OCI-M2 (cell line): ENCODE data around the gene COLEC11.

Experiments used
- DNase-seq: peaks from one replicate; lab custom pipeline; 2025; ENCODE audit not compliant: unreplicated experiment; lab: John Stamatoyannopoulos, UW

COLEC11 gene

GRCh38 chr2:3584608-3585260 is 10.2 kb upstream of the COLEC11 start:
- no peak for DNase-seq

DNA sequence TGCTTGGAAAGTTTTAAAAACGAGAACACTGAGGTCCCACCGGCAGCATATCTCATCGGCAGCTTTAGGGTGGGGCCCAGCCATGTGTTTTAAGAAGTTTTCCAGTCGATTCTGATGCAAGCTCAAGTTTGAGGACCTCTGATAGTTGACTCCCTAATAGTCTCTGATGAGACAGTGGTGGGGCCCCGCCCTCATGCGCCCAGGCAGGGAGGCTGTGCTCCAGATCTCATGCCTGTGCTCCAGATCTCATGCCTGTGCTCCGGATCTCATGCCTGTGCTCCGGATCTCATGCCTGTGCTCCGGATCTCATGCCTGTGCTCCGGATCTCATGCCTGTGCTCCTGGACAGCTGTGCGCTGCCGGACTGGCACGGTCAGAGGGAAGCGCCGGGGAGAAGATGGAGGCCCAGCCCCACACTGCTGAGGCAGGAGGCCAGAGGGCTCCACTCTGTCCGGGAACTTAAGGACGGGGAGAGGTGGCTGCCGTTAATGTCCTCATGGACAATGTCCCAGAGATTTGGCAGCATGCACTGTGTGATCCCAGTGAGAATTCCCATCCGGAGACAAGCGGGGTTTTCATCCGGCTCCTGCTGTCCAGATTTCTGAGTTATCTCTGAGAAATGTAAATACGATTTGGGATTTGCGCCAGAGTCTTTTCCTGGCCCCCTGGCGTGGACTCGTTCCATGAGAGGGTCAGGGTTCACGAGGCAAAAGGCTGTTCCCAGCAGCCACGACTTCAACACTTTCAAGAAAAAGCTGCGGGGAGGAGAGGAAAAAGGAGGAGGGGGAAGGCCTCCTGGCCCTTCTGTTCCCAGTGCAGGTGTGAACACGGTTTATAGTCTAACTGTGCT is 9.4 kb upstream of the COLEC11 start:
- no peak for DNase-seq

GRCh38 chr2:3586220-3586619 is 8.7 kb upstream of the COLEC11 start:
- no peak for DNase-seq

GRCh38 chr2:3587021-3587420 is 7.9 kb upstream of the COLEC11 start:
- DNase-seq = no peak

DNA sequence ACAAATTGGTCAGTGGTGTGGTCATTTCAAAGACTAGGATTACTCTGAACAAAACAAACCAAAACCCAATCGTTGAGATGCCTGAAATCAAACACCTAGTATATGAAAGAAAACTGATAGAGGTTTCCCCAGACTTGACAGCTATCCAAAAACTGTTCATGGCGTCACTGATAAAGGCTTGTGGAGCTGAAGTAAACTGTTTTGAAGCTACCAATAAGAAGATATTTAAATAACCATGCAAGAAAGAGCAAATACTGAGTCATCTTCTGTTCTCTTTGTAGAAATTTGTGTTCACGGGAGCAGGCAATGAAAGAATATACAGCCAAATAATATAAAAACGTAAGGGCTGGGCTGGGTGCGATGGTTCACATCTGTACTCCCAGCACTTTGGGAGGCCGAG is 7.5 kb upstream of the COLEC11 start:
- no peak for DNase-seq

DNA sequence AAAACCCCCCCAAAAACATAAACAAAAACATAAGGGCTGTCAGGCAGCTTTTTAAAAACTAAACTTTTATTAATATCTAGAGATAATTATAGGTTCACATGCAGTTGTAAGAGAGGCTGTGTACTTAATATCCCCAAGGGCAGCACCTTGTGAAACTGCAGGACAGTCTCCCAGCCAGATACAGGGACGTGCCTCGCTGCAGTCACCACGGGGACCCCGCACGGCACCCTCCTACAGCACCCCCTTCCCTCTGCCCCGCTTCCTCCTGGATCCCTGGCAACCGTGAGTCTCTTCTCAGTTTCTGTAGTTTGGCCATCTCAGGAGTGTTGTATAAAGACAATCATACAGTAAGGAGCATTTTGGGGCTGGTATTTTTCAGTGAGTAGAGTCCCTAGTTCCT is 6.8 kb upstream of the COLEC11 start:
- no peak for DNase-seq

GRCh38 chr2:3589086-3589485 is 5.8 kb upstream of the COLEC11 start:
- no peak for DNase-seq

DNA sequence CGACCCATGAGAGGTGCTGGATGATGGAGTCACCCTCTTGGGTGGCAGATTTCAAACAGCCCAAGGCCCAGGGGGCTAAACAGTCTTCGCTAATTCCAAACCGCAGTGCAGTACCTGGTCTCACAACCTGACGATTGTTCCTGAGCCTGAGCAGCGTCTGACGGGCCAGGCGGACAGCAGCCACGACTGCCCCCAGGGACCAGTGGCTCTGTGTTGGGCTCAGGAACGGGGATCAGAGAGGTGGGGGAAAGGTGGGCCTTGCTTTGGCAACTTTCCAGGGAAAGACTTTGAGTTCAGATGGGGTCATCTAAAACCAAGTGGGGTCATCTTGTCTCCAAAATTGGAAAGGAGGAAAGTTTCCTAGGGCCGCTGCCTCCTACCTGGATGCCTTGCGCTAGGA is 492 bp downstream of the COLEC11 start:
- no peak for DNase-seq

GRCh38 chr2:3595985-3596384 is 1.1 kb downstream of the COLEC11 start:
- no peak for DNase-seq

GRCh38 chr2:3596901-3597417 is 2.0 kb downstream of the COLEC11 start:
- DNase-seq = no peak

- DNase-seq = no peak
These were observed 2.7 kb downstream of the COLEC11 start for GRCh38 chr2:3597567-3597966.

DNA sequence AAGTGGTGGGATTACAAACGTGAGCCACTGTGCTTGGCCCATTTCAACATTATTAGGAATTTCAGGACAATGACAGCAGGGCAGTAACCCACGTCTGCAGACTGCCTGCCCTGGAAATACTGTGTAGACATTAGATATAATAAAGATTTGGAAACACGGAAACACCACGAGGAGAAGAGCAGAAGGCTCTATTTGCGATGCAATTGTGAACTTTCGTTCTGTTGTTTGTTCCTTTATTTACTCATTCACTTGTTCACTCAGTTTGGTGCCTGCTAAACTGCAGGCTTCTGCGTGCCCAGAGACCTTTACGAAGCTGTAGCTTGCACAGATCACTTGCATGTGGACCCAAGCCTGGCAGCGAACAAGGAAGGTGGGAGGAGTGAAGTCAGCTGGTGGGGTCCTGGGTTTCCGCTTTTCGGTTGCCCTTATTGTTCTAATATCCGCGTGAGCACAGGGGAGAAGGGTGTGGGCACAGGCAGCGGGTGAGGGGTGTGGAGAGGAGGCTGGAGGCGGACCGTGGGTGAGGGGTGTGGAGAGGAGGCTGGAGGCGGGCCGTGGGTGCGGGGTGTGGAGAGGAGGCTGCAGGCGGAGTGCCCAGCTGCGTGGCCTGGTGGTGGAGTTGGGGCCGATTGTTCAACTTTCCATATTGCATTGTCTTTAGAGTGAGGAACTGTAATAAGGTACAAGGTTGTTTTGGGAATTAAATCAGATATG is 3.4 kb downstream of the COLEC11 start:
- no peak for DNase-seq

DNA sequence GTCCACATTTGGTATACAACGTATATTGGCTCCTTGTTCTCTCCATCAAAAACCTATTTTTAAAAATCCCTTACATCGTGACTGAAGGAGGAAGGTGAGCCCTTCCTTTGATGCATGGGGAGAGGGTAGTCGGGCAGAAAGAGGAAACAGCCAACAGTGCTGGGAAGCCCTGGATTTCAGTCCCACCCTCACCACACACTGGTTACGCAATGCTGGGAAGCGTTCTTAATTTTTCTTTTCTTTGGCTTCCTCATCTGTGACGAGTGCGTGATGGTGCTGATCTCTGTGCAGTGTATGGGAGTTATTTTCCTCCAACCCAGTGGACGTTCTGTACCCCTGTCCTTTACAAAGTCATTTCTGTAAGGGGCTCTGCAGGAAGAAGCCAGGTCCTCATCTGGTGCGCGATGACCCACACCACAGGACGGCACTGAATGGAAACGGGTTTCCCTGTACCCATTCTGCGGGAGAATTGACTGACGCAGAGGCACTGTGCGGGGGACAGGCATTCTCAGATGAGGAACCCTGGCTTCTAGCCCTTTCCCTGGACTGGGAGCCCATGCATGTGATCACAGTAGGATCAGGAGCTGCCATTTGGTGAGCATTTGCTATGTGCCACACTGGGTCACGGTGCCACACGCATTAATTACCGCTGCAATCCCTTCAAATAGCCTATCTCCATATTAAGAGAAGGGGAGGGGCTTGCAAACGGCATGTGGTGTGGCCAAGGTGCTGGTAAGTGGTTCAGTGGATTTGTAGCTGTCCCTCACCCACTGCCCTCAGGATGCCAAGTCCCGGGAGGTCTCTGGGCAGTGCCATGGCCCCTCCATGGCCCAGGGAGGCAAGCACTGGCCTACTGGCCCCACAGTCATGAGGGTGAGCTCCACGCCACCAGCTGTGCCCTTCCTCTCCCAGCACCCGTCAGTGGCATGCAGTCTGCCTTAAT is 4.3 kb downstream of the COLEC11 start:
- no peak for DNase-seq

DNA sequence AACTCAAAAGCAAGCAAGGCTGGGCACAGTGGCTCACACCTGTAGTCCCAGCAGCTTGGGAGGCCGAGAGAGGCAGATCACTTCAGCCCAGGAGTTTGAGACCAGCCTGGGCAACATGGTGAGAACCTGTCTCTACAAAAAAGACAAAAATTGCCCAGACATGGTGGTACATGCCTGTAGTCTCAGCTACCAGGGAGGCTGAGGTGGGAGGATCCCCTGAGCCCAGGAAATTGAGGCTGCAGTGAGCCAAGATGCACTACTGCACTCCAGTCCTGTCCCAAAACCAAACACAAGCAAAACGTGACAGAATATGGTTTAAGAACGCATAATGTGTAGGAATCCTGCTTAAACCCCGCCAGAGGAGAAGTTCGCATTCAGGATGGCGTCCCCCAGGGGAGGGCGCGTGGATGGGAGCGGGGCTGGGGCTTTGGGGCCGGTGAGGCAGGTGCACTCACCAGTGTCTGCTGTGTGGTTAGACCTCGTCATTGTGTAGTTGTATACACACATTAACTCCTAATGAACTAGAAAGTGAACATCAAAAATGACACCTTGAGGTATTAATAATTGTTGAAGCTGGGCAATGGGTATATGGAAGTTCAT is 5.4 kb downstream of the COLEC11 start:
- DNase-seq = no peak

DNA sequence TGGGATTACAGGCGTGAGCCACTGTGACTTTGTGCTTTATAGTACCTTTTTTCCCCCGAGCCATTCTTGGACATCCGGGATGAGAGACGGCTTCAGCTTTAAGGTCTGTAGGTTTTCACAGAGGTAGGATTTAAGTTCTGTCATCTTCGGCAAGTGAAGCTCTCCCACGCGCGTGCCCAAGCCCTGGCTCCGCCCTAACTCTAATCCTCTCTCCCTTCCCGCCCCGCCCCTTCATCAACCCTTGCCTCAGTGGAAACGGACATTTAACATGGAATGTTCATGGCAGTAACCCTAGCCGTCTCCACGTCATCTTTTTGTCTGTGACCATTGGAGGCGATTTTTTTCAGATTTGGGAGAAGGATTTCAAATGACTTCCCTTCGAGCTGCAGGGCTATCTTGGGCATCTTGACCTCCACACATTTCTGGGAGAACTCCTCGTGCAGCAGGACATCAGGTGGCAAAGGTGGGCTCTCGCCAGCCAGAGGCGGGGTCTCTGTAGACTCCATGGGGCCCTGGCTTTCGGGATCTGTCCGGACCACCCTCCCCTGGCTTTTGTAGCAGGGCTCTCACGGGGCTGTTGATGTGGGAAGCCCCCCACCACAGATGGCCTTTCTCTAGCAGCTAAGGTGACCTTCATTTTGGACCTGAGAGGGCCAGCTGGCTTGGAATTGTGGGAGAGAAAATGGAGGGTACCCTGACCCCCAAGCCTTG is 6.8 kb downstream of the COLEC11 start:
- no peak for DNase-seq

GRCh38 chr2:3602553-3603339 is 7.8 kb downstream of the COLEC11 start:
- DNase-seq = no peak

GRCh38 chr2:3603536-3604206 is 8.8 kb downstream of the COLEC11 start:
- no peak for DNase-seq

DNA sequence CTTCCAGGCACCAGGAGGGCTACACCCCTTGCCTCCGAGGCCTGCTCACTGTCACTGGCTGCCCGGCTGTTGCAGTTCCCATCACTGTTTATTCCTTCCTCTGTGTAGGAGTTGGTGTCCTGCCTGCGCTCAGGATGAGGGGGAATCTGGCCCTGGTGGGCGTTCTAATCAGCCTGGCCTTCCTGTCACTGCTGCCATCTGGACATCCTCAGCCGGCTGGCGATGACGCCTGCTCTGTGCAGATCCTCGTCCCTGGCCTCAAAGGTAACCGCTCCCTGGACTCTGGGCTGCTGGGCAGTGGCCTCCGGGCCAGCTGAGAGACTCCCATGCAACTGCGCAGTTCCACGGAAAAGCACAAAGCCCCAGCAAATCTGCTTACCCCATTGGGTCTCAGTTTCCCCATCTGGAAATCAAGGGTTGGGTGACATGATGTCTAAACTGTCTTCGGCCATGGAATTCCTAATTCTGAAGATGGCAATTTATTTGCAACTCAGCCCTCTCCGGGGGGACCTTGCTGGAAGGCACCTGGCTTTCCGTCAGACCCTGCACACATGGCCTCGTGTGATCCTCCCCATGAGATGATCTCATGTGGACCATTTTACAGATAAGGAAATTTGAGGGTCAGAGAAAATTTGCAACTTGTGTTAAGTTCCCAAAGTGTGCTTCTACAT is 9.4 kb downstream of the COLEC11 start:
- no peak for DNase-seq
